Mucosa of descending colon (tissue), 3 donors: Measurements from ENCODE around the gene IQGAP1. TPM values are rescaled to one million over a fixed set of nuclear protein-coding genes. Genes with fewer than 3 reads are reported as not detected.
A peak's percentile ranks its signal among the peaks of the same experiment; 100 is the strongest.

Source experiments
- ATAC-seq: fragments of 200-7000 bp; cut with Tn5 transposase; one replicate; pipeline ENCODE4 v1.9.1; 2020; ENCODE audit warnings: mild to moderate bottlenecking, moderate library complexity
- DNase-seq, 3 donors: peaks; one replicate each; pipeline ENCODE4 v3.0.0-alpha.2; 2020
- H3K36me3 ChIP-seq: fragments of 200-600 bp; one replicate; pipeline ENCODE4 v1.8.0; 2021; ENCODE audit warnings: low read depth, mild to moderate bottlenecking
- H3K4me1 ChIP-seq: fragments of 200-600 bp; one replicate; pipeline ENCODE4 v1.8.0; 2021; ENCODE audit warnings: low read depth, mild to moderate bottlenecking
- H3K4me3 ChIP-seq: fragments of 200-600 bp; one replicate; pipeline ENCODE4 v1.8.0; 2021; ENCODE audit warnings: mild to moderate bottlenecking
- H3K9me3 ChIP-seq: fragments of 200-600 bp; one replicate; pipeline ENCODE4 v1.8.0; 2021; ENCODE audit warnings: mild to moderate bottlenecking
- CTCF ChIP-seq: fragments of 200-600 bp; IDR thresholded peaks from one replicate; pipeline ENCODE4 v1.8.0; 2022; ENCODE audit warnings: antibody characterized with exemption, mild to moderate bottlenecking
- intact Hi-C, 2 donors: fragments of 100-400 bp; cut with DNase I in 1 of 2; cut with micrococcal nuclease in 1 of 2; formaldehyde crosslinking; loops; one replicate each; pipeline versions ENCODE4 v1.11.0 to v1.11.1; 2022; cut with DNase I, micrococcal nuclease
- total RNA-seq, 3 donors: library from RNA; stranded (reverse); fragmentation: NEBNext Ultra II Directional in 2 of 3; extraction: Animal tissue kit (Norgen Biotek cat#: 25700) in 2 of 3; gene quantifications; one replicate each; pipeline versions ENCODE4 v1.2.1 to v1.2.4, GENCODE V29; 2021 to 2023
- donor health status: DM: no; HTN: no; CAD: no; lungs with moderate emphysema.
- donor health status: DM: no; HTN: no; CAD: no.
- donor health status: DM: no; HTN: yes; CAD: no.

Gene IQGAP1
- total RNA-seq, 3 donors from 2014 or later, result 186 to 242 (median 206) TPM

DNA sequence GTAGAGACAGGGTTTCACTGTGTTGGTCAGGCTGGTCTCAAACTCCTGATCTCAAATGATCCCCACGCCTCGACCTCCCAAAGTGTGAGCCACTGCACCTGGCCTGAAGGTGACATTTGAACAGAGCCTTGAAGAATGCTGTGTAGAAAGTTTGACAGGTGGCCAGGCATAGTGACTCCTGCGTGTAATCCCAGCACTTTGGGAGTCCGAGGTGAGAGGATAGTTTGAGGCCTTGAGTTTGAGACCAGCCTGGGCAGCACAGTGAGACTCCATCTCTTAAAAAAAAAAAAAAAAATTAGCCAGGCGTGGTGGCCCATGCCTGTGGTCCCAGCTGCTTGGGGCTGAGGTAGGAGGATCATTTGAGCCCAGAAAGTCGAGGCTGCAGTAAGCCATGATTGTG is 1.5 kb downstream of the IQGAP1 start:
- Histone ChIP-seq H3K36me3 (no peaks in the 10 kb centered on the region), H3K9me3 (no peaks in the 10 kb centered on the region), H3K4me1 (peaks cover 29% of the 10 kb centered on the region), H3K4me3 (no peak overlapping the region)
- no peak for TF ChIP-seq CTCF
- DNase-seq, result no peak
- intact Hi-C loops, result no loop called here
- ATAC-seq, result no peak

DNA sequence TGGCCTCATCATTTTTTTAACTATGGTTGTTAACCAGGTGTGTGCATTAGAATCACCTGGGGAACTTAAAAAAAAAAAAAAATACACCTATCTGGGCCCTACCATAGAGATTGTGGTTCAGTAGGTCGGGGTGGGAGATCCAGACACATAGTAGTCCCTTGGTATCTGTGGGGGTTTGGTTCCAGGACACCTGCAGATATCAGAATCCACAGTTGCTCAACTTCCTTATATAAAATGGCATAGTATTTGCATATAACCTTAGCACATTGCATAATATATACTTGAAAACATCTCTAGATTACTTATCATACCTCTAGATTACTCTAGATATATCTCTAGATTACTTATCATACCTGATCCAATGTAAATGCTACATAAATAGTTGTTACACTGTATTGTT is 5.0 kb downstream of the IQGAP1 start:
- TF ChIP-seq CTCF, result no peak
- intact Hi-C loops, result no loop called here
- H3K4me1 ChIP-seq, result peaks cover 58% of the 10 kb centered on the region
- H3K9me3 ChIP-seq, result no peaks in the 10 kb centered on the region
- H3K4me3 ChIP-seq, result no peak overlapping the region
- no peaks in the 10 kb centered on the region for H3K36me3 ChIP-seq
- ATAC-seq (peak; percentile 31), DNase-seq (peak in 1 of 3 donors; percentile 8)

- no peaks in the 10 kb centered on the region for H3K9me3 ChIP-seq
- H3K4me1 ChIP-seq, result peaks cover 63% of the 10 kb centered on the region
- intact Hi-C loops, result no loop called here
- DNase-seq (peak in 1 of 3 donors; percentile 76), ATAC-seq (peak; percentile 83)
- H3K36me3 ChIP-seq, result no peaks in the 10 kb centered on the region
- no peak for TF ChIP-seq CTCF
- H3K4me3 ChIP-seq, result no peak overlapping the region
Measured at GRCh38 chr15:90394074-90394473, 6.0 kb downstream of the IQGAP1 start.

DNA sequence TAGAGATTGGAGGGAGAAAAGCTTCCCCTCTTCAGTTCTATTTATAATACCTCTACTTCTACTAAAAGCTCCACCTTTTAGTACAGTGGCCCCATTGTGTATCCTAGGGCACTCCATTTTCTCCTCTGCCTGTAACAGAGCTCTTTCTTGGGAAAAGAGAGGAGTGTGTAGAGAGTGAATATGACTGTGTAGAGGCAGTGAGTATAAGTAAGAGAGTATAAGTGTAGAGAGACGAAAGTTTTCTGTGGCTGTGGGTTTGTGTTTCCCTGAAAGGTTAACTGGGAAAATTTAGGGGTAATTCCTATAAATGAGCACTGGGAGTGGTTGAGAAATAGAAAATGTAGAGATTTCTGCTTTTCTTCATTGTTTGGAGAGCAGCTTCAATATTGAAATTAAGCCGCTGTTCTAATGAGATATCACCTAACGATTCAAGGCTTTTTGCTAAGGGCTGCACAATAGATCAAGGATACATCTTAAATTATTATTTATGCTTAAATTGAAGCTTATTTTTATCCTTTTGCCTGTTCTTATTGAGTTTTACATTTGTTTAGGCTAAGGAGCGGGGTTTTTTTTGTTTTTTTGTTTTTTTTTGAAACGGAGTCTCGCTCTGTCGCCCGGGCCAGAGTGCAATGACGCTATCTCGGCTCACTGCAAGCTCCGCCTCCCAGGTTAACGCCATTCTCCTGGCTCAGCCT is 6.9 kb downstream of the IQGAP1 start:
- Histone ChIP-seq H3K36me3 (no peaks in the 10 kb centered on the region), H3K9me3 (no peaks in the 10 kb centered on the region), H3K4me3 (no peak overlapping the region), H3K4me1 (peaks cover 71% of the 10 kb centered on the region)
- no peak for TF ChIP-seq CTCF
- intact Hi-C loops, result no loop called here
- peak; percentile 20 for ATAC-seq
- DNase-seq, result peak in 1 of 3 donors; percentile 7

DNA sequence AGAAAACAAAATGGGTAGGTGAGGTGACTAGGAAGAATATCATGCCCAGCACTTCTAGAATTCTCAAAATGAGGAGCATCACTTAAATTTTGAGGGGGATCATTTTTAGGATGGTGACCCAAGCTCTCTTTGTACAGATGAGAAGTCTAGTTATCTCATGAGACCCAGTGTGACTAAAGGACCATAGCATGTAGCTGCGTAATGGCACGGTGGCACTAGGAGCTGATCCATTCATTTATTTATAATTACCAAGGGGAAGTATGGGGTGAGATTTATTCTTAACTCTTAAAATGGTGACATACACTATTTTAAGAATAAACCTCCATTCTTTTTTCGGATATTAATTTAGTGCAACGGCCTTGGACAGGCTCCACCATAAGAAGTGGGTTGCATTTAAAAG is 8.3 kb downstream of the IQGAP1 start:
- Histone ChIP-seq H3K36me3 (no peaks in the 10 kb centered on the region), H3K4me1 (peaks cover 76% of the 10 kb centered on the region), H3K4me3 (no peak overlapping the region), H3K9me3 (no peaks in the 10 kb centered on the region)
- intact Hi-C loops, result no loop called here
- peak in 1 of 3 donors; percentile 4 for DNase-seq
- no peak for TF ChIP-seq CTCF
- no peak for ATAC-seq
